ENCODE results near the gene RBMS3.

The RBMS3 gene

DNA sequence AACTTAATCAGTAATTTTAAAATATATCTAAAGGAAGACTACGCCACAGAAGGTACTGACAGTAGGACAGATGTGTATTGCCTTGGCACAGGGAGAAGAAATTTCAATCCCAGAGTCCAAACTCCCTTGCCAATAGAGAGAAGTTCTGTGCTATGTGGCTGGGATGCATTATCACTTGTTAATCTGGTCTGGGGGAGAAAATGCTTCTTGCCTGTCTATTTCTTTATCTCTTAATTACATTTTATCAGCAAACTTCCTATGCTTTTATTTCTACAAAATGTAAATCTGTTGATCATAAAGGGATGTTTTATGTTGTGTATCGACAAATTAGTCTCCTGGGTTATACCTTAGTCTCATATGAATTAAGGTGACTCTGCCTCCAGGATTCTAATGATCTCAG is 21.7 kb downstream of the RBMS3 start:
- H3K9me3 Mint-ChIP-seq = peaks cover 8% of the 10 kb centered on the region
- no peak overlapping the region for H3K27ac Mint-ChIP-seq
- H3K4me1 Mint-ChIP-seq = peaks cover 15% of the 10 kb centered on the region
- H3K36me3 Mint-ChIP-seq (ENCODE audit: low read depth) = peaks cover 15% of the 10 kb centered on the region
- H3K4me3 Mint-ChIP-seq = no peak overlapping the region
- H3K27me3 Mint-ChIP-seq (ENCODE audit: low read depth) = no peaks in the 10 kb centered on the region
- TF ChIP-seq, protein P1, sequence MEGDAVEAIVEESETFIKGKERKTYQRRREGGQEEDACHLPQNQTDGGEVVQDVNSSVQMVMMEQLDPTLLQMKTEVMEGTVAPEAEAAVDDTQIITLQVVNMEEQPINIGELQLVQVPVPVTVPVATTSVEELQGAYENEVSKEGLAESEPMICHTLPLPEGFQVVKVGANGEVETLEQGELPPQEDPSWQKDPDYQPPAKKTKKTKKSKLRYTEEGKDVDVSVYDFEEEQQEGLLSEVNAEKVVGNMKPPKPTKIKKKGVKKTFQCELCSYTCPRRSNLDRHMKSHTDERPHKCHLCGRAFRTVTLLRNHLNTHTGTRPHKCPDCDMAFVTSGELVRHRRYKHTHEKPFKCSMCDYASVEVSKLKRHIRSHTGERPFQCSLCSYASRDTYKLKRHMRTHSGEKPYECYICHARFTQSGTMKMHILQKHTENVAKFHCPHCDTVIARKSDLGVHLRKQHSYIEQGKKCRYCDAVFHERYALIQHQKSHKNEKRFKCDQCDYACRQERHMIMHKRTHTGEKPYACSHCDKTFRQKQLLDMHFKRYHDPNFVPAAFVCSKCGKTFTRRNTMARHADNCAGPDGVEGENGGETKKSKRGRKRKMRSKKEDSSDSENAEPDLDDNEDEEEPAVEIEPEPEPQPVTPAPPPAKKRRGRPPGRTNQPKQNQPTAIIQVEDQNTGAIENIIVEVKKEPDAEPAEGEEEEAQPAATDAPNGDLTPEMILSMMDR (IDR thresholded peaks at IDR 0.05; ENCODE audit: unreplicated experiment in 3 of 3) = no peak

DNA sequence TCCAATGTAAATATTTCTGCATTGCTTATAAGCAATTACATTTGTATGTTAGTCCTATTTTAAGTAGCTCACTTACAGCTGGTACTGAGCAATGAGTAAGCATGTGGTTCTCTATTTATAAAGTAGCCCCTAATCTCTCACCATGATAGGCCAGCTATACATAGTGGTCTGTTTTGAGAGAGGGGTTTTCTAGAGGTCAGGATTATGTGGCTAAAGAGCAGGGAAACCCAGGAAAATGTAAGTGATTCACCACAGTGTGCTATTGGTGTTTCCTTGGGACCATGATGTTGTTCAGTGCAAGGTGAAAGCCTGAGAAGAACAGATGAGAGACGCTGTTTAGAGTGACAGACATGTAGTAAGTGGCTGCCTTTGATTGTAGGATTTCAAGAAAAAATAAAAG is 26.4 kb downstream of the RBMS3 start:
- TF ChIP-seq, protein P1 (IDR thresholded peaks at IDR 0.05; ENCODE audit: unreplicated experiment in 3 of 3) = no peak
- Mint-ChIP-seq H3K9me3 (peaks cover 8% of the 10 kb centered on the region), H3K27ac (no peak overlapping the region), H3K27me3 (ENCODE audit: low read depth) (no peaks in the 10 kb centered on the region), H3K36me3 (ENCODE audit: low read depth) (peaks cover 15% of the 10 kb centered on the region), H3K4me3 (peak overlapping the region in 1 of 3 experiments; percentile 20), H3K4me1 (peaks cover 41% of the 10 kb centered on the region)

DNA sequence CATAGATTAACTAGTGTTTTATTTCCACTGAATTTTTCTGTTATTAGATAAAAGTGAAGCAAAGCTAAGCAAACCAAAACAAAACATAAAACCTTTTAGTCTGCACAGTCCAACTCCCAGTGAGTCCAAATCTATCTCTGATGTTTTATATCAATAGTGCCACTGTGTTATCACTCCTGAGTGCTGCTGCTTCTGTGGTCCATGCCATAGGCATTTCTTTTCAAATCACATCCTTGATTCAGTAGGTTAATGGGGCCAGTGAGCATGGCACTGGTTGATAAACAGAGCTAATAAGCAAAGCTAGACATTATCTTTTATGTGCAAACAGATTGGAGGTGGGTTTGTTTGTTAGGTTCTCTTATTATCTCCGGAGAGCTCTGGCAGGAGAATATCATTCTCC is 30.0 kb downstream of the RBMS3 start:
- TF ChIP-seq, protein P1 (IDR thresholded peaks at IDR 0.05; ENCODE audit: unreplicated experiment in 3 of 3) = no peak
- Mint-ChIP-seq H3K4me3 (no peak overlapping the region), H3K27me3 (ENCODE audit: low read depth) (no peaks in the 10 kb centered on the region), H3K9me3 (no peaks in the 10 kb centered on the region), H3K36me3 (ENCODE audit: low read depth) (no peaks in the 10 kb centered on the region), H3K27ac (peak overlapping the region in 1 of 3 experiments; percentile 92), H3K4me1 (peaks cover 68% of the 10 kb centered on the region)

DNA sequence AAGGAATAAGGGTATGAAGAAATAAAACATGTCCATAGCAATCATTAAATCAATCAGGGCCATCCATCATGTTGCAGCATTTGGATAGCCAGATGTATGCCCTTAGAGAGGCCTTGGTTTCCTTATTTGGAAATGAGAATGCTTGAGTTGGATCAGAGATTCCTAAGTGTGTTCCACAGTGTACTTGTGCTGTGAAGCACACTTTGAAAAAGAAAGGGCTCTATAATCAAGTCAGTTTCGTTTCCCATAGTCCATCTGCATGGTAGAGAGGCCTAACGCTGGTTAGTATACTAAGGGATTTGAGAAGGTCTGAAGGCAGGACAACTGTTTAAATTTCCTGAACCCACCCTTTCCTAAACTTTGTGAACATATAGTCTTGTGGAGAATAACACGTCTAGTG is 30.9 kb downstream of the RBMS3 start:
- Mint-ChIP-seq H3K9me3 (no peaks in the 10 kb centered on the region), H3K27me3 (ENCODE audit: low read depth) (no peaks in the 10 kb centered on the region), H3K36me3 (ENCODE audit: low read depth) (no peaks in the 10 kb centered on the region), H3K4me1 (peaks cover 70% of the 10 kb centered on the region), H3K27ac (peak overlapping the region; percentile 29 to 92 (median 76)), H3K4me3 (no peak overlapping the region)
- TF ChIP-seq, protein P1 (IDR thresholded peaks at IDR 0.05; ENCODE audit: unreplicated experiment in 3 of 3) = no peak

DNA sequence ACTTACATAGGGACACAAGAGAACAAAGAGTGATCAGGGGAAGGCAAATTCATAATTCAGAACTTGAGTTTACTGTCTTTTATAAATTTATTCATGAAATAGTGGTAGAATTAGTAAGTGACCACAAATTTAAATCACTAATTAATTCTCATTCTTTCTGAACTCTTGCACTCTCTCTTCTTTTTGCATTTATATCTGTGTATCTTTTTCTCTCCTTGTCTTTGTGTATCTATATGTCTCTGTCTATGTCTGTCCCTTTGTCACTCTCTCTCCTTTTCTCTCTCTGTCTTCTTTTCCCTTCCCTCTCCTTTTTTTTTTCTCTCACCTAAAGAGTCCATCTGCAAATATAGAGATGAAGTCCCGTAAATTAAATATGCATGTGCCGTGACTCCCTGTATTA is 31.5 kb downstream of the RBMS3 start:
- Mint-ChIP-seq H3K27me3 (ENCODE audit: low read depth) (no peaks in the 10 kb centered on the region), H3K36me3 (ENCODE audit: low read depth) (no peaks in the 10 kb centered on the region), H3K27ac (peak overlapping the region; percentile 76 to 92 (median 83)), H3K4me1 (peaks cover 68% of the 10 kb centered on the region), H3K4me3 (peak overlapping the region in 1 of 3 experiments; percentile 62), H3K9me3 (no peaks in the 10 kb centered on the region)
- TF ChIP-seq, protein P1 (IDR thresholded peaks at IDR 0.05; ENCODE audit: unreplicated experiment in 3 of 3) = no peak

DNA sequence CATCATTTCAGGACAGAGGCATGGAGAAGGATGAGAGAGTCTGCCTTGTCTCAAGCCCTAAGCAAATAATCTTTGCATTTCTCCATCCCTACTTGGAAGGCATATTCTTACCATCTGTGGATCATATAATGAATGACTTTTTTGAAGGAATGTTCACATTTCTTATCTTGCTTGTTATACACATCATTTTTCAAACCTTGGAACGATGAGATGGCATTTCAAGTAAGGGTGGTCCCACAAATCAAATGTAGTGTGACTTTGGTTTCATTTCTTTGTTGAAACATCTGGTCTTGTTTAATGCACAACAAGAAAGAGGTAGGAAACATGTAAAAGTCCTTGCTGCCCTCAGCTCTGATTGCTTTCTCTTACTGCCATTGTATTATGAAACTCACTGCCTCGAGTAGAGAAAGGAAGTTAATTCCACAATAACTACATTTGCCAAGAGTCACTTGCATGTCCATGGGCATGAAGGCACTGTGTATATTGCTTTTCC is 32.1 kb downstream of the RBMS3 start:
- Mint-ChIP-seq H3K4me3 (peak overlapping the region in 1 of 3 experiments; percentile 62), H3K4me1 (peaks cover 73% of the 10 kb centered on the region), H3K27me3 (ENCODE audit: low read depth) (no peaks in the 10 kb centered on the region), H3K36me3 (ENCODE audit: low read depth) (no peaks in the 10 kb centered on the region), H3K27ac (peak overlapping the region; percentile 76 to 92 (median 83)), H3K9me3 (no peaks in the 10 kb centered on the region)
- TF ChIP-seq, protein P1 (IDR thresholded peaks at IDR 0.05; ENCODE audit: unreplicated experiment in 3 of 3) = no peak
